Adipocyte (in vitro differentiated cells): ENCODE data around the gene ZDHHC23.
A peak's percentile ranks its signal among the peaks of the same experiment; 100 is the strongest.

ENCODE experiments used
- DNase-seq: peaks from one replicate; pipeline ENCODE4 v3.0.0-alpha.2; 2015; ENCODE audit warnings: low read depth
- H3K27me3 ChIP-seq: replicated peaks from 2 replicates; pipeline ENCODE4 v1.7.0; 2013; ENCODE audit warnings: mild to moderate bottlenecking, low read length, moderate library complexity; ENCODE audit not compliant: control insufficient read depth, insufficient read depth
- H3K36me3 ChIP-seq: 2 replicates; pipeline ENCODE4 v1.7.0; 2013; ENCODE audit warnings: low read length, mild to moderate bottlenecking, moderate library complexity; ENCODE audit not compliant: control insufficient read depth, insufficient read depth, severe bottlenecking
- H3K4me1 ChIP-seq: 2 replicates; pipeline ENCODE4 v1.7.0; 2013; ENCODE audit warnings: mild to moderate bottlenecking, low read length, moderate library complexity; ENCODE audit not compliant: control insufficient read depth, insufficient read depth
- H3K4me3 ChIP-seq: 2 replicates; pipeline ENCODE4 v1.7.0; 2013; ENCODE audit warnings: mild to moderate bottlenecking, low read length, moderate library complexity
- H3K9ac ChIP-seq: 2 replicates; pipeline ENCODE4 v1.7.0; 2013; ENCODE audit warnings: mild to moderate bottlenecking, low read length, moderate library complexity
- H3K9me3 ChIP-seq: 2 replicates; pipeline ENCODE4 v1.7.0; 2013; ENCODE audit warnings: mild to moderate bottlenecking, low read length, moderate library complexity; ENCODE audit not compliant: control insufficient read depth

ZDHHC23 gene, protein sequence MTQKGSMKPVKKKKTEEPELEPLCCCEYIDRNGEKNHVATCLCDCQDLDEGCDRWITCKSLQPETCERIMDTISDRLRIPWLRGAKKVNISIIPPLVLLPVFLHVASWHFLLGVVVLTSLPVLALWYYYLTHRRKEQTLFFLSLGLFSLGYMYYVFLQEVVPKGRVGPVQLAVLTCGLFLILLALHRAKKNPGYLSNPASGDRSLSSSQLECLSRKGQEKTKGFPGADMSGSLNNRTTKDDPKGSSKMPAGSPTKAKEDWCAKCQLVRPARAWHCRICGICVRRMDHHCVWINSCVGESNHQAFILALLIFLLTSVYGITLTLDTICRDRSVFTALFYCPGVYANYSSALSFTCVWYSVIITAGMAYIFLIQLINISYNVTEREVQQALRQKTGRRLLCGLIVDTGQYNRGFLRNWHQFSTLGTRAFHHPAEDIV

DNA sequence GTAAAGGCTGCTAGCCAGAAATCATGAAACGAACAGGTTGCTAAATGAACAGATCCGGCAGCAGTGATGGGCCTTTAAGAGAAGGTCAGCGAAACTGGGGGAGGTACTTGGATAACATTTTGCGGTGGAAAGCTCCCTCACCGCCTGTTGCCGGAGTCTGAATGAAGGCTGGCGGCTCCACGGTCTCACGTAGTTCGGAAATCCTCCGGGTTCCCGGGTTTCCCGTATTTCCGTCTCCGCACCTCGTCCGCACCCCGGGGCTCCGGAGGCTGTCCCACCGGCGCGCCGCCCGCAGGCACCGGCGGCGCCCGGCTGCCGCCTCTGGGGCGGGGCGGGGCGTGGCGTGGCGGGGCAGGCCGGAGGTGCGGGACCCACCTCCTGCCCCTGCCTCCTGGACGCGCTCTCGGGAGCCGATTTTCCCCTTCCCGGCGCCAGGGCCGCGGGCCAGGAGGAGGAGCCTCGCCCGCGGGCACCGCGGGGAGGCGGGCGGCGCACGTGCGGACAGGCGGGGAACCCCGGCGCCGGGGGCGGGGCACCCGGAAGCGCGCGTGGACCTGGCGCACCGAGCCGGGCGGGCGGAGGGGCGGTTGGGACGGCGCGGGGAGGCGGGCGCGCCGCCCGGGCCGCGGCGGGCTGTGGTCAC lies at the start of gene ZDHHC23:
ZDHHC23 (plus strand) TSS at position 642 of the 643 bp plus-strand sequence. CDS start 790 bp downstream, outside the sequence.
- Histone ChIP-seq H3K36me3 (no peaks in the 10 kb centered on the region), H3K4me3 (peak within 1 kb of the TSS; percentile 87), H3K9me3 (no peaks in the 10 kb centered on the region), H3K9ac (peak within 1 kb of the TSS; percentile 67), H3K4me1 (peaks cover 5% of the 10 kb centered on the region), H3K27me3 (peaks cover 8% of the 10 kb centered on the region)
- peak; percentile 75 for DNase-seq

DNA sequence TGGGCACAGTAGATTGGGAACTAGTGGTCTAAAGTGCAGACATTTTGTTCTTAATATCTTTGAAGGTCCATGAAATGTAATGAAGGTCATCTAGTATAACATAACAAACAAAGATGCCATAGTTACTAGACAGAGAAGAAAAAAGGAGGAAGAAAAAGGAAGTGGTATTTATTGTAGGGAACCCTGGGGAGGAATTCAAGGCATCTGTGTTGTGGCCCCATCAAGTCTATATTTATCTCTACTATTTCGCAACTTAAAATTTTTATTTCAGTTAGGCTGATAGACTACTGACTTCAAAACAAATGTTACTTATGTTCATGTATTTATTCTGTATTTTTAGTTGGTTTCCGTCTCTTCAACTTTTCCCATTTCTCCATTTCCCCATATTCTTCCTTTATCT lies 48.9 kb upstream of the ZDHHC23 start:
- H3K36me3 ChIP-seq = no peaks in the 10 kb centered on the region
- H3K4me3 ChIP-seq = no peak overlapping the region
- no peak overlapping the region for H3K9ac ChIP-seq
- peaks cover 14% of the 10 kb centered on the region for H3K4me1 ChIP-seq
- H3K9me3 ChIP-seq = no peaks in the 10 kb centered on the region
- peak; percentile 60 for DNase-seq
- H3K27me3 ChIP-seq = no peaks in the 10 kb centered on the region

DNA sequence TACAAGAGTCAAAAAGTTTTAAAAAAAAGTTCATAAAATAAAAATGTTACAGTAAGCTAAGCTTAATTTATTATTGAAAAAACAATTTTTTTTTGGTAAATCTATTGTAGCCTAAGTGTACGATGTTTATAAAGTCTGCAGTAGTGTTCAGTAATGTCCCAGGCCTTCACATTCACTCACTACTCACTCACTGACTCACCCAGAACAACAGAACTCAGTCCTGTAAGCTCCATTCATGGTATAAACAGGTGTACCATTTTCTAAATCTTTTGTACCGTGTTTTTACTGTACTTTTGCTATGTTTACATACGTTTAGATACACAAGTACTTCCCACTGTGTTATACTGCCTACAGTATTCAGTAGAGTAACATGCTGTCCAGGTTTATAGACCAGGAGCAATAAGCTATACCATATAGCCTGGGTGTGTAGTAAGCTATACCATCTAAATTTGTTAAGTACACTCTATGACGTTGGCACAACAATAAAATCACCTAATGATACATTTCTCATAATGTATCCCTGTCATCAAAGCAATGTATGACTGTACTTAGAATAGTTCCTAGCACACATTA lies 41.2 kb upstream of the ZDHHC23 start:
- Histone ChIP-seq H3K9me3 (peaks cover 6% of the 10 kb centered on the region), H3K4me3 (no peak overlapping the region), H3K4me1 (no peaks in the 10 kb centered on the region), H3K27me3 (no peaks in the 10 kb centered on the region), H3K9ac (no peak overlapping the region), H3K36me3 (no peaks in the 10 kb centered on the region)
- no peak for DNase-seq

DNA sequence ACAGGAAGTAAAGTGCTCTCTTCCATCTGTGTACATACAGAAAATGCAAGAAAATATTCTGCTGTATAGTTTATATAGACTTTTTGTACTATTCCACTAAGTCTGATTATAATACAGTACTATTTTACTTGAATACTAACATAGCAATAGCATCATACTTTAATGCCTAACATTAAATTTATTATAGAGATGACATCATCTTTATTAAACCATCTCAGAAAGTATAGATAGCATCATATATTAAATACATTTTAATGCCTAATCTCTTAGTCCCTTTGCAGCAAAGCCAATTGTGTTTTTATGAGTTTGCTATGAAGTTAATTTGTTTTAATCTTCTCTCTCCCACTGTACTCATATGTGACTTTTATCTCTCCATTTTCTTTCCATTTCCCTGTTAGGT lies 39.7 kb upstream of the ZDHHC23 start:
- H3K9ac ChIP-seq = no peak overlapping the region
- DNase-seq = no peak
- no peaks in the 10 kb centered on the region for H3K36me3 ChIP-seq
- no peaks in the 10 kb centered on the region for H3K4me1 ChIP-seq
- H3K4me3 ChIP-seq = no peak overlapping the region
- H3K9me3 ChIP-seq = peaks cover 6% of the 10 kb centered on the region
- H3K27me3 ChIP-seq = no peaks in the 10 kb centered on the region

DNA sequence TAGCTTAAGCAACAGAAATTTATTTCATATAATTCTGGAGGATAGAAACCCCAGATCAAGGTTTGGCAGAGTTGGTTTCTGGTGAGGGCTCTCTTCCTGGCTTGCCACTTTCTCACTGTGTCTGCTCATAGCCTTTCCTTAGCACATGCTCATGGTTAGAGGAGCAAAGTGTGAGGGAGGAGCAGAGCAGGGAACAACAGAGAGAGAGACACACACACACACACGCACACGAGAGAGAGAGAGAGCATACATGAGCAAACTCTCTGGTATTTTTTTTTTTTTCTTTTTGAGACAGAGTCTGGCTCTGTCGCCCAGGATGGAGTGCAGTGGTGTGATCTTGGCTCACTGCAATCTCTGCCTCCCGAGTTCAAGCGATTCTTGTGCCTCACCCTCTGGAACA lies 36.8 kb upstream of the ZDHHC23 start:
- Histone ChIP-seq H3K4me1 (peaks cover 3% of the 10 kb centered on the region), H3K27me3 (no peaks in the 10 kb centered on the region), H3K36me3 (no peaks in the 10 kb centered on the region), H3K9me3 (no peaks in the 10 kb centered on the region), H3K9ac (no peak overlapping the region), H3K4me3 (no peak overlapping the region)
- no peak for DNase-seq

DNA sequence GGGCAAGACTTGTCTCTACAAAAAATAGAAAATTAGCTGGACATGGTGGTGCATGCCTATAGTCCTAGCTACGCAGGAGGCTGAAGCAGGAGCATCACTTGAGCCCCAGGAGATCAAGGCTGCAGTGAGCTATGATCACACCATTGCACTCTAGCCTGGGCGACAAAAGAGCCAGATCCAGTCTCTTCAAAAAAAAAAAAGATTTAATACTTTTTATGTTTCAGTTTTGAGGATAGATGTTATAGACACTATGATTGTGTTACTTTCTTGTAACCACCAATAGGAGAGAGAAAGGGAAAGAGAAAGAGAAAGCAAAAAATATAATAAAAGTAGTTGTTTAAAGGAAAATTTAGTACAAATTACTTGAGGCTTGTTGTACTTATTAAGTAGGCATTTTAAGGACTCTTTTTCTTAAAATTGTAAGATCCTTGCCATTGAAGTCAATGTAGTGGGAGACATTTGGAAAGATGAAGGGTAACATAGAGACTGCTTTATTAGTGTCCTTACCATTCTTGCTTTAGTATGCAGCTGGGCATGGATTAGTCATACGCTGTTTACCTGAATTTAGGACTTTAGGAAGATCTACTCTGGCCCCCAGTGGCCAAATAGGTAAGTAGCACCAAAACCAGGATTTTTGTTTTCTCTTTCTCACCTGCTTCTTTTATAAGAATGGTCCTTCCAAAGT lies 35.1 kb upstream of the ZDHHC23 start:
- no peaks in the 10 kb centered on the region for H3K36me3 ChIP-seq
- H3K27me3 ChIP-seq = no peaks in the 10 kb centered on the region
- no peak overlapping the region for H3K4me3 ChIP-seq
- peaks cover 3% of the 10 kb centered on the region for H3K4me1 ChIP-seq
- no peaks in the 10 kb centered on the region for H3K9me3 ChIP-seq
- peak; percentile 53 for DNase-seq
- H3K9ac ChIP-seq = no peak overlapping the region

DNA sequence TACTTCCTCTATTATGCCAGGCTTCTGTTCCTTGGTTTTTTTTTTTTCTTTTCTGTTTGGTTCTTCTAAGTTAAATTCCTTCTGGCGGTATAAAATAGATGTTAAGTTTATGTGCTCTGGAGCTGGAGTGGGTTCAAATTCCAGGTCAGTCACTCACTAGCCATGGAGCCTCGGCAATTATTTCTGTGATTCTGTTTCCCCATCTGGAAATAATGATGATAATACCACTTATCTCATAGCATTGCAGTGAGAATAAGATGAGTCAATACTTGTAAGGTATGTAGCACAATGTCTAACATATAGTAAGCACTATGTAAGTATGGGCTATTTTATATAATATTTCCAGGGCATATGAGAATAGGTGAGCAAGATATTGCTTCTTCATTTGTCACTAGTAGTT lies 33.2 kb upstream of the ZDHHC23 start:
- H3K4me3 ChIP-seq = no peak overlapping the region
- no peaks in the 10 kb centered on the region for H3K36me3 ChIP-seq
- no peaks in the 10 kb centered on the region for H3K27me3 ChIP-seq
- peak; percentile 58 for DNase-seq
- H3K4me1 ChIP-seq = peaks cover 3% of the 10 kb centered on the region
- H3K9me3 ChIP-seq = no peaks in the 10 kb centered on the region
- H3K9ac ChIP-seq = no peak overlapping the region

DNA sequence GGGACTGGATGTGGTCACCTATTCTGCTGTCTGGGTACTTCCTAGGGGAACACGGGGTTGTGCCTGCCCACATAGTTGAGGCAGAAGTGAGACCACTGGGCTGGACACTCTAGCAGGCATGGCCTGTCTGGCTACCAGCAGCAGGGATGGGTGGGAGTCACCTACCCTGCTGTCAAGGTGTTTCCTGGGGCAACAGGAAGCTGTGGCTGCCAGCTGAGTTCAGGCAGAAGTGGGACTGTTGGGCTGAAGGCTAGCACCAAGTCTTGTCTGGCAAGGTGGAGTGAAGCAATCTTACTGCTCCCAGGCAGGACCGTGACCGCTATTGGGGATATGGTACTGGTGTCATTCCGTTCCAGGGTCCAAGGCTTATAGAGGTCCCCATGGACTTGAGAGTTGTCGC lies 20.3 kb upstream of the ZDHHC23 start:
- Histone ChIP-seq H3K36me3 (no peaks in the 10 kb centered on the region), H3K27me3 (peaks cover 5% of the 10 kb centered on the region), H3K9me3 (peaks cover 22% of the 10 kb centered on the region), H3K9ac (no peak overlapping the region), H3K4me3 (no peak overlapping the region), H3K4me1 (no peaks in the 10 kb centered on the region)
- no peak for DNase-seq

DNA sequence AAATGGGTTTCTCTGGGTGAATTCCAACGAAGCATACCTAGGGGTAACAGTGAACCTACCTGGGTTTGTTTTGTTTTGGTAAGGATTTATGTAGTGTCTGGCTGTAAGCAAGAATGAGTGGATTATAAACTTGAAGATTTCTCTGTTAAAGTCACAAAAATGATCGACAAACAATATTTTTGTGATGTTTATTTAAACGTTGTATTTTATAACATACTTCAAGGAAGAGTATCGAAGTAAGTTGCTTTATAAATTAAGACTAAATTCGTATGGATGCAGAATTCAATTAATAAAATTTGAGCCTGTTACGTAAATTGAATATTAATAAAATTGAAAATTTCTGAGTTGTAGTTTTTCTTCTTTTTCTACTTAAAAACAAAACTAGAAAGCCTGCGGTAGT lies 982 bp upstream of the ZDHHC23 start:
- Histone ChIP-seq H3K4me1 (peaks cover 5% of the 10 kb centered on the region), H3K9ac (peak overlapping the region; percentile 67), H3K27me3 (peaks cover 8% of the 10 kb centered on the region), H3K36me3 (no peaks in the 10 kb centered on the region), H3K4me3 (peak overlapping the region; percentile 87), H3K9me3 (no peaks in the 10 kb centered on the region)
- DNase-seq = no peak

DNA sequence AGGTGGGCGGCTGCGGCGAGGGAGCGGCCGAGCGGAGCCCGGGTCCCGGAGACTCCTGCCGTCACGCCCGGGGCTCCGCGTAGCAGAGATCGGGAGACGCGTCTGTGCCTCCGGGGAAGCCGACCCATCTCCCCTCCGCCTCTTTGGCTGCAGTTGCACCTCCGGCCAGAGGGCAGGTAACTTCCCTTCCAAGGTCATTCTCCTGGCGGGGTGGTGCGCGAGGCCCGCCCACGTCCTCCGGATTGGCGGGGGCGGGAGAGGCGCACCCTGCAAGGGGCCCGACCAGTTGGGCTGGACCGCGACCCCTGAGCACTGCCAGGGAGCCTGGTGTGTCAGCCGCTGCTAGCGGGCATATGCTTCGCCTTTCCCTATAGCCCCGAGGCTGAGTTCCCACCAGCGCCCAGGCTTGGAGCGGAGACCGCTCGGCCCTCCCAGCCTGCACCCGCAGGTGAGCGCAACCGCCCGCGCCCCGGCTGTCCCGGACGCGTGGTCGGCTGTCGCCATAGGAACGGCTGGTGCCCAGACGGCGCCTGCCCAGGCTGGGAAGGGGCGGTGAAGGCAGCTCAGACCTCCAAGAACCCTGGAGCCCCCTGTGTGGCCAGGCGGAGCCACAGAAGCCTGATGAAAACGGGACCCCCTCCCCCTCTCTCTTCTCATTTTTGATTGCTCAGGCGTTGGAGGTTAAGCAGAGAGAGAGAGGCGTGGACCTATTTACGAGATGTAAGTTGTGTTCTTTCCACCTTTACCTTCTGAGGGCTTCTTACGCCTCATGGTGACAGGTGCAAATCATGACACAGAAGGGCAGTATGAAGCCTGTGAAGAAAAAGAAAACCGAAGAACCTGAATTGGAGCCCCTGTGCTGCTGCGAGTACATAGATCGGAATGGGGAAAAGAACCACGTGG lies 453 bp downstream of the ZDHHC23 start:
- Histone ChIP-seq H3K9ac (peak overlapping the region; percentile 67), H3K36me3 (no peaks in the 10 kb centered on the region), H3K4me3 (peak overlapping the region; percentile 87), H3K27me3 (peaks cover 8% of the 10 kb centered on the region), H3K9me3 (no peaks in the 10 kb centered on the region), H3K4me1 (peaks cover 5% of the 10 kb centered on the region)
- peak; percentile 29 for DNase-seq
